Suprapubic skin (tissue), 4 donors: Measurements from ENCODE around the gene ZNF837.

ENCODE experiments used
- EP300 ChIP-seq: sonication (generic); formaldehyde crosslinking; IDR thresholded peaks from one replicate; pipeline ENCODE4 v1.6.1; 2017; ENCODE audit warnings: antibody characterized with exemption
- POLR2A ChIP-seq, 2 donors: fragments of 450-650 bp; IDR thresholded peaks; one replicate each; pipeline ENCODE4 v1.6.1; 2017; ENCODE audit warnings: antibody characterized with exemption in 2 of 2, mild to moderate bottlenecking in 2 of 2, moderate library complexity in 2 of 2
- POLR2AphosphoS5 ChIP-seq, 3 donors: sonication (generic); formaldehyde crosslinking; IDR thresholded peaks; one replicate each; pipeline ENCODE4 v1.6.1; 2017; ENCODE audit warnings: antibody characterized with exemption in 3 of 3
- TF ChIP-seq, protein P1 (sequence below), 2 donors: fragments of 200-600 bp in 1 of 2; fragments of 450-650 bp in 1 of 2; sonication (generic) in 1 of 2; IDR thresholded peaks; one replicate each; pipeline ENCODE4 v1.5.1; 2016 to 2019; ENCODE audit warnings: antibody characterized with exemption in 2 of 2, mild to moderate bottlenecking in 1 of 2, moderate library complexity in 1 of 2

DNA sequence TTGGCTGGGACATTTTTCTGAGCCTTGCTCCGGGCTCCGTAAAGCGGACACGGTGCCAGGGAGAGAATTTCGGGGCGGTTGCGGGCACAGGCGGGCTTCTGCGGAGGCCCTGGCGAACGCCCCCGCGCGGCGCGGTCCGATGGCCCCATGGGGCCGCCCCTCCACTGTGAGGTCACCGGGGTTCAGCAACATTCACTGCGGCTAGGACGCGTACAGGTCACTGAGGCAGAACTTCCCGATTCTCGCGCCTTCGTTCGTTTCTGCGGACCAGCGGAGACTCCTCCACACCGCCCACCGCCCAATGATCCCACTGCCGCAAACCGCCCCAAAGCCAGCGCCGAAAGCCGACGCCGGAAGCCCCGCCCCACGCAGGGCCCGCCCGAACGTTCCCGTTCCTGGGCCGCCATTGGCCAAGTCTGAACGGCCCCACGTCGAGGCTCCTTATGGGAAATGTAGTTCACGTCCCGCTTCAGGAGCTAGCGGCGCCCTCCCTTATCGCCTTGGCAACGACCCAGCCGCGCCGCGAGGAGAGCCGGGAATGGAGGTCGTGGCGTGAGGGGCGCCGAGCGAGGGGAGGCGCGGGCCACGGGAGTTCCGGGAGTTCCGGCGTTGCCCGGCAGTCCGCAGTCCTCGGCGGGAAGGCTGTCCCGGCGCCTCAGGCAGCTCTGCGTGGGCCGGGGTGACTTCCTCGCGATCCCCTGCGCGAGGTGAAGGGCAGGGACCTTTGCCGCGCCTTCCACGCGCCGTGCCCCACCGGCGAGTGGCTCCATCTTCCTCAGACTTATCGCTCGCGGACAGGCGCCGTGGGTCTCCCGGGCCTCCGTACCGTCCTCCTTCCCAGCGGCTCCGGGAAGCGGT is 27.6 kb upstream of the ZNF837 start, which contains the start of gene ZNF584:
- TF ChIP-seq, protein P1, sequence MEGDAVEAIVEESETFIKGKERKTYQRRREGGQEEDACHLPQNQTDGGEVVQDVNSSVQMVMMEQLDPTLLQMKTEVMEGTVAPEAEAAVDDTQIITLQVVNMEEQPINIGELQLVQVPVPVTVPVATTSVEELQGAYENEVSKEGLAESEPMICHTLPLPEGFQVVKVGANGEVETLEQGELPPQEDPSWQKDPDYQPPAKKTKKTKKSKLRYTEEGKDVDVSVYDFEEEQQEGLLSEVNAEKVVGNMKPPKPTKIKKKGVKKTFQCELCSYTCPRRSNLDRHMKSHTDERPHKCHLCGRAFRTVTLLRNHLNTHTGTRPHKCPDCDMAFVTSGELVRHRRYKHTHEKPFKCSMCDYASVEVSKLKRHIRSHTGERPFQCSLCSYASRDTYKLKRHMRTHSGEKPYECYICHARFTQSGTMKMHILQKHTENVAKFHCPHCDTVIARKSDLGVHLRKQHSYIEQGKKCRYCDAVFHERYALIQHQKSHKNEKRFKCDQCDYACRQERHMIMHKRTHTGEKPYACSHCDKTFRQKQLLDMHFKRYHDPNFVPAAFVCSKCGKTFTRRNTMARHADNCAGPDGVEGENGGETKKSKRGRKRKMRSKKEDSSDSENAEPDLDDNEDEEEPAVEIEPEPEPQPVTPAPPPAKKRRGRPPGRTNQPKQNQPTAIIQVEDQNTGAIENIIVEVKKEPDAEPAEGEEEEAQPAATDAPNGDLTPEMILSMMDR (IDR thresholded peaks at IDR 0.05): no peak
- TF ChIP-seq POLR2A (IDR thresholded peaks at IDR 0.05) (peak; percentile 38 to 66), POLR2AphosphoS5 (IDR thresholded peaks at IDR 0.05) (peak in 2 of 3 donors; percentile 58 to 73), EP300 (no peak)
